Endothelial cell of umbilical vein (primary cell): ENCODE results near the gene LDLRAD4.

Experiments used
- CTCF ChIP-seq, 2 donors: IDR thresholded peaks; 1 replicate in 1 of 2; 2 replicates in 1 of 2; pipeline ENCODE4 v1.5.1; 2011; ENCODE audit warnings: low read length in 2 of 2, mild to moderate bottlenecking in 2 of 2, moderate library complexity in 2 of 2, control low read depth in 1 of 2, inconsistent platforms in 1 of 2, low read depth in 1 of 2; ENCODE audit not compliant: insufficient read depth in 1 of 2; ENCODE audit errors: extremely low read depth in 1 of 2
- EZH2 ChIP-seq: IDR thresholded peaks from 2 replicates; pipeline ENCODE4 v1.6.1; 2012; ENCODE audit warnings: borderline replicate concordance, low read depth, mild to moderate bottlenecking, moderate library complexity, low read length, inconsistent platforms; ENCODE audit not compliant: severe bottlenecking
- JUN ChIP-seq: IDR thresholded peaks from 2 replicates; pipeline ENCODE4 v1.6.1; 2011; ENCODE audit warnings: borderline replicate concordance, low read depth; ENCODE audit not compliant: insufficient read length, insufficient read depth
- MYC ChIP-seq: IDR thresholded peaks from one replicate; pipeline ENCODE4 v1.6.1; 2011; ENCODE audit warnings: mild to moderate bottlenecking, low read depth, low read length
- POLR2A ChIP-seq: IDR thresholded peaks from 2 replicates; pipeline ENCODE4 v1.6.1; 2012; ENCODE audit warnings: low read depth, mild to moderate bottlenecking, control low read depth, low read length

GRCh38 chr18:13585379-13586153, 367.0 kb downstream of the LDLRAD4 start:
- TF ChIP-seq CTCF (IDR thresholded peaks at IDR 0.05; ENCODE audit: extremely low read depth in 1 of 2, insufficient read depth in 1 of 2, low read depth in 1 of 2, low read length in 2 of 2), result no peak
- TF ChIP-seq POLR2A, result no peak
- TF ChIP-seq EZH2, result no peak
- no peak for TF ChIP-seq JUN
- TF ChIP-seq MYC, result no peak
